Measurements from ENCODE around the gene ZNF580.
A peak's percentile ranks its signal among the peaks of the same experiment; 100 is the strongest.

The ZNF580 gene

GRCh38 chr19:55635334-55635717 is 5.5 kb upstream of the ZNF580 start:
- no peak for TF ChIP-seq CTCF (conservative IDR thresholded peaks at IDR 0.05; ENCODE audit: control insufficient read depth, insufficient read depth, low read depth, low read length)
- peak overlapping the region; percentile 87 for H3K4me3 ChIP-seq (ENCODE audit: control insufficient read depth, low read depth, low read length)
- no peak for DNase-seq (ENCODE audit: low read depth)

GRCh38 chr19:55635856-55636440 is 4.9 kb upstream of the ZNF580 start:
- TF ChIP-seq CTCF (conservative IDR thresholded peaks at IDR 0.05; ENCODE audit: control insufficient read depth, insufficient read depth, low read depth, low read length): no peak

GRCh38 chr19:55636723-55637122 is 4.1 kb upstream of the ZNF580 start:
- TF ChIP-seq CTCF (conservative IDR thresholded peaks at IDR 0.05; ENCODE audit: control insufficient read depth, insufficient read depth, low read depth, low read length): no peak
- H3K4me3 ChIP-seq (ENCODE audit: control insufficient read depth, low read depth, low read length): no peak overlapping the region
- DNase-seq (ENCODE audit: low read depth): no peak

More at GRCh38 chr19:55635856-55636440, 4.9 kb upstream of the ZNF580 start:
- DNase-seq (ENCODE audit: low read depth): no peak
- peak overlapping the region; percentile 87 for H3K4me3 ChIP-seq (ENCODE audit: control insufficient read depth, low read depth, low read length)

- H3K4me3 ChIP-seq (ENCODE audit: control insufficient read depth, low read depth, low read length): no peak overlapping the region
- no peak for TF ChIP-seq CTCF (conservative IDR thresholded peaks at IDR 0.05; ENCODE audit: control insufficient read depth, insufficient read depth, low read depth, low read length)
- no peak for DNase-seq (ENCODE audit: low read depth)
These were observed 3.3 kb upstream of the ZNF580 start for GRCh38 chr19:55637534-55637933.

GRCh38 chr19:55638864-55639359 is 1.9 kb upstream of the ZNF580 start:
- H3K4me3 ChIP-seq (ENCODE audit: control insufficient read depth, low read depth, low read length): no peak overlapping the region
- DNase-seq (ENCODE audit: low read depth): peak; percentile 57
- peak; percentile 48 for TF ChIP-seq CTCF (conservative IDR thresholded peaks at IDR 0.05; ENCODE audit: control insufficient read depth, insufficient read depth, low read depth, low read length)

- H3K4me3 ChIP-seq (ENCODE audit: control insufficient read depth, low read depth, low read length): peak overlapping the region; percentile 38
- TF ChIP-seq CTCF (conservative IDR thresholded peaks at IDR 0.05; ENCODE audit: control insufficient read depth, insufficient read depth, low read depth, low read length): peak; percentile 28
- peak; percentile 73 for DNase-seq (ENCODE audit: low read depth)
These were observed 692 bp upstream of the ZNF580 start for GRCh38 chr19:55640043-55640576.

Measured in fibroblast of mammary gland (primary cell).